GM18870 (cell line): ENCODE results near the gene TOMM40L.
A peak's percentile ranks its signal among the peaks of the same experiment; 100 is the strongest.

Source experiments
- ATAC-seq: cut with Tn5 transposase; IDR thresholded peaks from one replicate; pipeline ENCODE4 v1.9.1; 2021; ENCODE audit warnings: moderate library complexity; ENCODE audit not compliant: unreplicated experiment

Gene TOMM40L

DNA sequence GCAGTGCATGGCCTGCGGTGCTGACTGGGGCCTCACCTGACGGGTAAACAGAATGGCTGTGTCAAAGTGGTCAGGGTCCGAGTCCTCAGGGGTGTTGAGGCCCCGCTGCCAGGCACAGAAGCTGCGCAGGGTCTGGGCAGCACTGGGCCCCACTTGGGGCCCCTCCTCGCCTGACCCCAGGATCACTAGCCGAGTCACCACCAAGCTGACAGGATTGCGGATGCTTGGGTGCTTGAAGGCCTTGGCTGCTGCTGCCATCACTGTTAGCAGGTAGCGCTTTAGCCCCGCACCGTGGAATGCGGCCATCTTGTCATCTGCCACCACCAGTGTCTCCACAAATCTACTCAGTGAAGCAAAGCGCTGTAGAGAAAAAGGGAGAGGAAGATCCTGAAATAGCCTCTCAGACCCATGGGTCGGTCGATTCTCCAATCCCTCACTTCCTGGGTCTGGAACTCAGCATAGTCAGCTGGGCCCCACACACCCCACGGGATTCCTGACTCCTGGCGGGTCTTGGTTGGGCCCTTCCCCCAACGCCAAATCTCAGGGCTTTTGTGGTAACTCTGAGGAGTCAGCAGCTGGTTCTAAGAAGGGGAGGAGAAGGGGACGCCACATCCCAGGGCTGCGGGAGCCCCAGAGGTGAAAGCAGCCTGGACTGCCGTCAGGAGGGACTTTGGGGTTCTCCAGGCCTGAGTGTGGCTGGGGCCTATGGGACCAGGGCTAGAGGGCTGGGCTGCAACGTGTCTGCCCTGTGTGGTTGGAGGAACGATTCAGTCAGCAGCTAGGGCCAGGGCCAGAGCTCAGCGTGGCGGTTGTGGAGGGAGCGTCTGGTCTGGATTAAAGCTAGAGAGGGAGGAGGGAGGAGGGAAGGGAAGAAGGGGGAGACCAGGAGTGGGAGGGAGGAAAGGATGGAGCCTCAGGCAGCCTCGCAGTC, 29.1 kb upstream of the TOMM40L start:
- ATAC-seq: no peak

DNA sequence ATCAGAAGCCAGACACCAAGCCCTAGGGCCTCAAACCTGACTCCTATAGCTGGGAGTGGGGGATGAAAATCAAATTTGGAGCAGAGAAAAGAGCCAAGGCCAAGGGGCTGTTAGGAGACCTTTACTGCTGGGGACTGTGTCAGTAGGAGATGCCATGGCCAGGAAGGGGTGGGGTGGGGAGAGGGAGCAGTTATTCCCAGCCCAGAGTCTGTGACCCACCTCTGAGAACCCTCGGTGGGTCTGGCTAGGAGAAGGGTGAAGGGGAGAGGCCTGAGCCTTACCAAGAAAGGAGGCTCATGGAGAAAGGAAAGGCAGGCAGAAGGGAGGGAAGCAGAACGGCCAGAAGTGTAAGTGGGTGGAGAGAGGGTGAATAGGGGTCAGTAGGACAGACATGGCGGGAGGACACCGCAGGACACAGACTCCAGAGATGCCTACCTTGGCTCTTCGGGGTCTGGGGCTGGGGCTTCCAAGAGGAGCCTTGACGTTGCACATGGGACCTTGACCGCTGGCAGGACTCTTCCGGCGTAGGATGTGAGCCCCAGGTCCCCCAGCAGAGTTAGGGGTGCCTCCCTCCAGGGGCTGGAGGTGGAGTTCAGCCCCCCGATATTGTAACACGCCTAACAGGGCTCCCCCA, 28.2 kb upstream of the TOMM40L start:
- ATAC-seq: no peak

- ATAC-seq: no peak
Observed at GRCh38 chr1:161198194-161198896, 27.5 kb upstream of the TOMM40L start.

- ATAC-seq: no peak
Observed at GRCh38 chr1:161198897-161199431, 26.9 kb upstream of the TOMM40L start, which contains the start of gene ADAMTS4. Gene ADAMTS4 (minus strand): TSS chr1:161199054. CDS start chr1:161198627, 427 bp downstream.

DNA sequence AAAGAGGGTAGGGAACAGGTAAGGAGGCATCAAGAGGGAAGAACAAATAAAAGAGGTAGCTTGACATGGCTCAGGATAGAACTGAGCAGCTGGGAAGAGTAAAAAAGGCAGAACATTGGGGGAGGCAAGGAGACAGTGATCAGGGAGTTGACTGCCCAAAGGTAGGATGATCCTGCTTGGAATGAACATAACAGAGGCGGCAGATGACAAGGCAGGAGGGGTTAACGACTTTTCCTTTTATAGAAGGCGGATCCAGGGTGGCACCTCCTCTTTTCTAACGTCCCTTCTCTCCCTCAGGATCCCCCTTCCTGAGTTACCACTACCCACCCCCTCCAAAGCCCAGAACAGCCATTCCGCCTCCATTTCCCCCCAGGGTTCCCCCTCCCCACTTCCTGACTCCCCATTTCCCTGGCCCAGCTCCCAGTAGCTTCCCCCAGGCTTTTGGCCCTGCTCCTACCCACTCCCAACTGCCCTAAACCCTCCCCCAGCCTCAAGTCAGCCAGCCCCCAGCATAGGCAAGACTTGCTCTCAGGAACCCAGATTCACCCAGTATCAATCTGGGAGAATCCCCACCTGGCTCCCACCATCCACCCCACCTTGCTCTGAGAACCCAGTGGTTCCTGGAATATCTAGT, 26.2 kb upstream of the TOMM40L start:
- ATAC-seq: no peak

DNA sequence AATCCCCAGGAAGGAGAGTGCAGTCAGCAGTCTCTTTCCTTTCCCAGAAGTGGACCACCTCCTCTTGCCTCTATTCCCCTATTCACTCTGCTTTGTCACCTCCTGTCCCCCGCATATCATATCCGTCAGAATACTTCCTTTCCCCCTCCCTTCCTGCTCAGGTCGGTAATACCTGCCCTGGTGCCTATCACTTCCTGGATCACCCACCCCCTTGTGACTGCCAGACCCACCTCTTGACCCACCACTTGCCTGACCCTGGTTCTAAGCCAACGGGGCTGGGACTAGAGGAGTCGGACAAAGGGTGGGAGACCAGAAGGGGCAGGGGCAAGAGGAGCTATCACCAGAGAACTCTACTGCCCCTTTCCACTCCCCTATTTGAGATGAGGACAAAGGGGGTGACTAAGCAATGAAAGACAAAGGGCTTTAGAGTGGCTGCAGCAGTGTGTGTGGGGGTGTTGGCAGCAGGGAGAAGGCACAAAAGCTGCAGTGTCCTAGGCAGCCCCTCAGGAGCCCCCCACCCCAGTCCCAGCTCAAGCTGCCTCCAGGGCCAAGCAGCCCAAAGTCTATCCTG, 25.4 kb upstream of the TOMM40L start:
- ATAC-seq: no peak

DNA sequence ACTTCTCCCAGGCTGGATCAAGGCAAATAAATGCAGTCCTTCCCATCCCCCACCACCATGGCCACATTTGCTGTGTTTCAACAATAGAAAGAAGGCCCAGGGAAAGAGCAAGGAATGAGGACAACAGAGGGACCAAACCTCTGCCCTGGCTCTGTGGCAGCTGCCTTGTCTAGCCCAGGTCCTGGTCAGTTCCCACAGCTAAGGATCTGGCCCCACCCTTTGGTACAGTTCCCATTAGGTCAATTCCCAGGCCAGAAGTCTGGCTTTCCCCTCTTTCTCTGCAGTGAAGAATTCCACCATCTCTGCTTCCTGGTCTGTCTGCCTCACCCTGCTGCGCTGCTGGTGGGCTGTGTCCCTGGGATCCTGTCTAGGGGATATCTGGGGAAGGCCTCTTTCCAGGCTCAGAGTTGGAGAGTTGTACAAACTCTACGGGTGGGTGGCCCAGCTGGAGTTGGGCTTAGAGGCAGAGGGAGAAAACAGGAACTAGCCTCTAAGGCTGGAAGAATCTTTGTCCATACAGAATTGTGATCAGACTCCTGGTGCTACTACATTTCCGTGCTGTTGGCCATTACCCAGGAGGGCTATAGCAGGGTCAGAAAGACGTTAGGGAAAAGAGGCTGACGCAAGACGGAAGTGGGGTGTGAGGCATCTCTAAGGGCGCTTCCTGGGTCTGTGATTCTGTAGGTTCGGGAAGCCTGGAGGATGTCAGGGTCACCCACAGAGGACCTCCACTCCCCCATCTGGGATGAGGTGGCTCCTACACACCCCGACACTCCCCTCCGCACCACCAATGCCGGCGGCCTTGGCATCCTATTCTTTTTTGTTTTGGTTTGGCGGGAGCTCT, 24.6 kb upstream of the TOMM40L start:
- ATAC-seq: no peak

DNA sequence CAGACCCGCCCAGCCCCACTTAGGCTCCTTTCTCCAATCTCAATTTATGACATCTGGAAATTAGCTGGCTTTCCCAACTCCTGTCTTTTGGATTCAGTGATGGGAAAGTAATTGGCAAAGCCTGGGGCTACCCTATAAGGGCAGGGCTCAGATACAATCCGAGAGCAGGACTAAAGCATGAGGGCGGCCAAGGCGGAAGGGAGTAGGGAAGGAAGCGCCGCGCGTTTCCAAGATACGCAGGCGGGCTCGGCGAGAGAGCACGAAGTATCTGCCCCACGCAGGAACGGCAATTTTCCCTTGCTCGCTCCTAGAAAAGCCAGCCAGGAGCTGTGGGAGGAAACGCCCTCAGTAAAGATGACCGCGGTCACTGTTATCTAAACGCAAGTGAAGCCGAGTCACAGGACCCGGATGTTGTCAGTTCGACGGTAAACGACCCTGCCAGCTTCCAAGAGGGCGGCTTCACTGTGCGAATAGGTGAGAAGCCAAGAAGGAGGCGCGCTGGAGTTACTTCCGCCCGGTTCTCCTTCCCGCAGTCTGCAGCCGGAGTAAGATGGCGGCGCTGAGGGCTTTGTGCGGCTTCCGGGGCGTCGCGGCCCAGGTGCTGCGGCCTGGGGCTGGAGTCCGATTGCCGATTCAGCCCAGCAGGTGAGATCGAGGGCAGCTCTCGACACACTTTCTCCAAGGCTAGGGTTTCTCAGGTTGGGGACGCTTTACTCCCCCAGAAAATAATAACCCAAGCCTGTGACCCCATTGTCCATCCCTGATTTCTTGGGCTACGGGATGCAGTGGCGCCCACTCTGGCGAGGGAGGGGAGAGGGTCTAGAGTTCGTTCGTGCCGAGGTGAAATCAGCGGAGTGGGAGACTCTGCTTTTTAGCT, 23.8 kb upstream of the TOMM40L start, which contains the start of gene NDUFS2:
TSS of gene NDUFS2 (plus strand) at position 532 of the 877 bp plus-strand sequence. CDS start at position 551, 19 bp downstream.
- ATAC-seq: peak; percentile 74

- ATAC-seq: no peak
Observed at GRCh38 chr1:161206411-161207140, 19.3 kb upstream of the TOMM40L start.

DNA sequence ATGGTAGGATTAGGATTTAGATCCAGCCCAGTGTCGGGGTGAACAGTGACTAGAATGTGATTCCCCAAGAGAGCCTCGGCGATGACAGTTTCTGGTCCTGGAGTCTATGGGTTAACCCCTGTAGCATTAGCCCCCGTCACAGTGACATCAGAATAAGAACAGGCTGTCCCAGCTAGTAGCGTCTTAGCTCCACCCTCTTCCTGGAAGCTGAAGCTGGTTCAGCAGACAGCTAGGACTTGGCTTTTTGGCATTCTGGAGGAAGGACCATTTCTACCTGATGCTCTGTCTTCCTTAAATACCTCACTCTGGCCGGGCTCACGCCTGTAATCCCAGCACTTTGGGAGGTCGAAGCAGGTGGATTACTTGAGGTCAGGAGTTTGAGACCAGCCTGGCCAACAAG, 18.7 kb upstream of the TOMM40L start:
- no peak for ATAC-seq

- no peak for ATAC-seq
Observed at GRCh38 chr1:161209790-161210409, 16.0 kb upstream of the TOMM40L start.

DNA sequence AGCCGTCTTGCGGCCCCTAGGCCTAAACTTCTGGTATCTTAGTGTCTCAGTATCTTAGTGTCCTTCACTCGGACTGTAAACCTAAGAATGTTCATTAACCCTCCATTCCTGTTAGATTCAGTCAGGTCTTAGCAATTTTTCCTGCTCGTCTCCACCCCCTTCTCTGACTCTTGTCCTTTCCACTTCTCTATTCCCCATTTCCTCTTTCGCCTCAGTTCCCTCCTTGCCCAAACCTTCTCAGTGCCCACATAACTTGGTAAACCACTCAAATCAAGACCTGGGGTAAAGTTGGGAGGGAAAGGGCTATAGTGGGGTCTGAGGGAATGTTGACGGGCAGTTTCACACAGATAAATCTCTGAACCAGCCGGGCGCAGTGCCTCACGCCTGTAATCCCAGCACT, 11.5 kb upstream of the TOMM40L start:
- ATAC-seq: no peak

DNA sequence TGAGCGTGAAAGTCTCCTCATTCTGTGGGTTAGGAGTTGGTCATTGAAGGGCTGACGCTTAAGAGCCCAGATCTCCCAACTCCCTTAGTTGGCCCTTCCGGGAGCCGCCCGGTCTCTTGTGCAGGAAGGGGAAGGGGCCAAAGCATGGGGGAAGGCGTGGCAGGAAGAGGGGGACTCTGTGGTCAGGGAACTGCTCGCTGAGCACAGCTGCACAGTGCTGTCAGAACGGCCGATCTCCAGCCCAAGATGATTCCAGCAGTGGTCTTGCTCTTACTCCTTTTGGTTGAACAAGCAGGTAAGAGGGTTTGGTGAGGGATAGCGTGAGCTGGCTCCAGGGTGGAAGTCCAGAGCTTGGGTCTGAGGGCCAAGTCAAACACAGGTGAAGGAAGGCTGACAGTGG, 10.8 kb upstream of the TOMM40L start, which contains the start of gene FCER1G:
TSS of gene FCER1G (plus strand) at position 220 of the 400 bp plus-strand sequence. CDS start at position 247, 27 bp downstream.
- no peak for ATAC-seq

DNA sequence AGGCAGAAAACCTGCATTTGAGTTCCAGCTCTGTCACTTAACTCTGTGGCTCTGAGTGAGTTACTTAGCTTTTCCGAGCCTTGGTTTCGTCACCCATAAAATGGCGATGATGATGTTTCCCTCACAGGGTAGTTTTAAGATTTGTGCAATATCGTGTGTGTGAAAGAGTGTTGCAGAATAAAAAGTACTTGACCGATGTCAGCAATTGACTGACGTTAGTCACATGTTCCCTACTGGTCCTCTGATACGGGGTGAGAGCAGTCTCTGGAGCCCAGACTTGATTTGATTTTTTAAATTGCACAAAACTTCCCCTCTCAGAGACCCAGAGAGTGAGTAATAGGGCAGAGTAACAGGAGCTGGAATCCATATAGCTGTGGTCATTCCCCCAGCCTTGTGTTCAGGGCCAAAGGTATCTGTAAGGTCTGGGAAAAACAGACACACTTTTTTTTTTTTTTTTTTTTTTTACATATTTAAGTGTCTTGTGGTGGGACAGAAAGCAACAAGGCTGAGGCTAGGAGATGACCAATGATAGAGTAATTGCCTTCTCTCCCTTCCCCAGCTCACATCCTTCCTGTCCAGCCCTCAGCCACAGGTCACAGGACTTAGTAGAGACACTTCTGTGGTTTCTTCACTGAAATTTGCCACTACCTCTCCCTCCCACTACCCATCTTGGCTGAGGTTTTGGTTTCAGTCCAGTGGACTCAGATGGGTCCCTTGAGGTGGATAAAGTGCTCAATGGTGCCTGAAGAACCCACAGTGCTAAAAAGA, 8.7 kb upstream of the TOMM40L start:
- peak; percentile 79 for ATAC-seq

GRCh38 chr1:161217831-161218230, 8.0 kb upstream of the TOMM40L start:
- ATAC-seq: no peak

GRCh38 chr1:161218301-161219077, 7.4 kb upstream of the TOMM40L start:
- no peak for ATAC-seq
